Neural cell (in vitro differentiated cells): ENCODE measurements around the gene SNPH. TPM values are rescaled to one million over a fixed set of nuclear protein-coding genes. Genes with fewer than 3 reads are reported as not detected.

Source experiments
- H2AFZ ChIP-seq: fragments of 200-600, 300-800 bp; sonication (generic), shearing (Covaris generic); 2 replicates; pipeline ENCODE4 v1.6.0; 2014; ENCODE audit warnings: low read depth, mild to moderate bottlenecking, antibody characterized with exemption, low read length, moderate library complexity
- H3F3A ChIP-seq: fragments of 200-600 bp; shearing (Covaris generic); 2 replicates; pipeline ENCODE4 v1.6.1; 2016; ENCODE audit warnings: mild to moderate bottlenecking, moderate library complexity, mixed read lengths, antibody characterized with exemption, low read length; ENCODE audit not compliant: insufficient read depth, poor library complexity, severe bottlenecking
- H3K27ac ChIP-seq: fragments of 200-600, 300-800 bp; sonication (generic), shearing (Covaris generic); 2 replicates; pipeline ENCODE4 v1.5.1; 2014; ENCODE audit warnings: mild to moderate bottlenecking, low read length, moderate library complexity
- H3K27me3 ChIP-seq: fragments of 300-800, 200-600 bp; sonication (generic), shearing (Covaris generic); 2 replicates; pipeline ENCODE4 v1.6.0; 2014; ENCODE audit warnings: mild to moderate bottlenecking, low read depth, low read length, moderate library complexity; ENCODE audit not compliant: insufficient read depth
- H3K36me3 ChIP-seq: fragments of 300-800, 200-600 bp; sonication (generic), shearing (Covaris generic); 2 replicates; pipeline ENCODE4 v1.5.1; 2014; ENCODE audit warnings: mild to moderate bottlenecking, antibody characterized with exemption, low read length, moderate library complexity; ENCODE audit not compliant: insufficient read depth
- H3K4me2 ChIP-seq: fragments of 300-800, 200-600 bp; sonication (generic), shearing (Covaris generic); 2 replicates; pipeline ENCODE4 v1.6.0; 2014; ENCODE audit warnings: mild to moderate bottlenecking, low read length
- H3K4me3 ChIP-seq: fragments of 300-800, 200-600 bp; sonication (generic), shearing (Covaris generic); 2 replicates; pipeline ENCODE4 v1.5.1; 2014; ENCODE audit warnings: mild to moderate bottlenecking, low read length, moderate library complexity
- H3K79me2 ChIP-seq: fragments of 200-600 bp; shearing (Covaris generic); replicated peaks from 2 replicates; pipeline ENCODE4 v1.6.0; 2014; ENCODE audit warnings: mild to moderate bottlenecking, low read length, moderate library complexity; ENCODE audit not compliant: insufficient read depth
- H3K9ac ChIP-seq: fragments of 300-800, 200-600 bp; sonication (generic), shearing (Covaris generic); 2 replicates; pipeline ENCODE4 v1.6.1; 2016; ENCODE audit warnings: mild to moderate bottlenecking, low read length, mixed read lengths
- H3K9me2 ChIP-seq: fragments of 200-600 bp; shearing (Covaris generic); 2 replicates; pipeline ENCODE4 v1.6.1; 2016; ENCODE audit warnings: mild to moderate bottlenecking, low read length, mixed read lengths; ENCODE audit not compliant: insufficient read depth
- H3K9me3 ChIP-seq: fragments of 200-600, 300-800 bp; sonication (generic), shearing (Covaris generic); 2 replicates; pipeline ENCODE4 v1.6.1; 2016; ENCODE audit warnings: mild to moderate bottlenecking, mixed run types, low read length, moderate library complexity, mixed read lengths
- H4K20me1 ChIP-seq: fragments of 200-600 bp; shearing (Covaris generic); 2 replicates; pipeline ENCODE4 v1.6.1; 2016; ENCODE audit warnings: mild to moderate bottlenecking, mixed run types; ENCODE audit not compliant: insufficient read depth
- EP300 ChIP-seq: fragments of 450-650 bp; conservative IDR thresholded peaks from 2 replicates; pipeline ENCODE4 v1.6.1; 2014; ENCODE audit warnings: antibody characterized with exemption, mild to moderate bottlenecking, moderate library complexity; ENCODE audit not compliant: poor library complexity, severe bottlenecking
- EZH2 ChIP-seq: fragments of 200-600, 300-800 bp; shearing (Covaris generic), sonication (generic); IDR thresholded peaks from 2 replicates; pipeline ENCODE4 v1.6.1; 2014; ENCODE audit warnings: antibody characterized with exemption, low read length, borderline replicate concordance, mild to moderate bottlenecking; ENCODE audit not compliant: insufficient read depth, poor library complexity, severe bottlenecking
- MXI1 ChIP-seq: fragments of 450-650 bp; conservative IDR thresholded peaks from 2 replicates; pipeline ENCODE4 v1.6.1; 2014; ENCODE audit warnings: antibody characterized with exemption, mild to moderate bottlenecking; ENCODE audit not compliant: poor library complexity, severe bottlenecking
- POLR2AphosphoS5 ChIP-seq: IDR thresholded peaks from 2 replicates; pipeline ENCODE4 v1.6.1; 2012
- RAD21 ChIP-seq: fragments of 450-650 bp; conservative IDR thresholded peaks from 2 replicates; pipeline ENCODE4 v1.6.1; 2014; ENCODE audit warnings: antibody characterized with exemption, mild to moderate bottlenecking, moderate library complexity
- SMC3 ChIP-seq: fragments of 450-650 bp; conservative IDR thresholded peaks from 2 replicates; pipeline ENCODE4 v1.6.1; 2014; ENCODE audit warnings: antibody characterized with exemption, mild to moderate bottlenecking, moderate library complexity; ENCODE audit not compliant: poor library complexity
- TAF1 ChIP-seq: IDR thresholded peaks from 2 replicates; pipeline ENCODE4 v1.6.1; 2012; ENCODE audit warnings: low read depth
- polyA plus RNA-seq: library from polyadenylated mRNA; depleted of rRNA; stranded (reverse); fragments of >200 nt; gene quantifications from 2 replicates; pipeline ENCODE4 v1.2.3, GENCODE V29; 2014
- TF ChIP-seq, protein P1 (sequence below): fragments of 450-650 bp; IDR thresholded peaks from 2 replicates; pipeline ENCODE4 v1.5.1; 2014; ENCODE audit warnings: antibody characterized with exemption, mild to moderate bottlenecking, moderate library complexity; ENCODE audit not compliant: poor library complexity, severe bottlenecking
- TF ChIP-seq, protein P2 (sequence below): IDR thresholded peaks from 2 replicates; pipeline ENCODE4 v1.6.1; 2012; ENCODE audit warnings: borderline replicate concordance

The SNPH gene
- polyA plus RNA-seq, 1 donor from 2014 or later, result 25.6 TPM

DNA sequence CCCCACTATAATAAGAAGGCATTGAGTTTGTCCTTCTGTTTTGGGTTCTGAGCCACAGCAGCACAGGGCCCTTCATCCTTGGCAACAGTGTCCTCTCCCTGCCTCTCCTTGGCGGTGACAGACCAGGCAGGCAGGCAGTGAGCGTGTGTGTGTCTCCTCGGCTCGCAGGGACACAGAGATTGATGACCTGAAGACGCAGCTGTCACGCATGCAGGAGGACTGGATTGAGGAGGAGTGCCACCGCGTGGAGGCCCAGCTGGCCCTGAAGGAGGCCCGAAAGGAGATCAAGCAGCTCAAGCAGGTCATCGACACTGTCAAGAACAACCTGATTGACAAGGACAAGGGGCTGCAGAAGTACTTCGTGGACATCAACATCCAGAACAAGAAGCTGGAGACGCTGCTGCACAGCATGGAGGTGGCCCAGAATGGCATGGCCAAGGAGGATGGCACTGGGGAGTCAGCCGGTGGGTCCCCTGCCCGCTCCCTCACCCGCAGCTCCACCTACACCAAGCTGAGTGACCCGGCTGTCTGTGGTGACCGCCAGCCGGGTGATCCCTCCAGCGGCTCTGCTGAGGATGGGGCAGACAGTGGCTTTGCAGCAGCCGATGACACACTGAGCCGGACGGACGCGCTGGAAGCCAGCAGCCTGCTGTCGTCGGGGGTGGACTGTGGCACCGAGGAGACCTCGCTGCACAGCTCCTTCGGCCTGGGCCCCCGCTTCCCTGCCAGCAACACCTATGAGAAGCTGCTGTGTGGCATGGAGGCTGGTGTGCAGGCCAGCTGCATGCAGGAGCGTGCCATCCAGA is 38.8 kb downstream of the SNPH start:
- H3K4me2 ChIP-seq, result no peak overlapping the region
- TF ChIP-seq POLR2AphosphoS5 (no peak), EZH2 (no peak), SMC3 (no peak), TAF1 (no peak), EP300 (no peak), MXI1 (no peak), RAD21 (no peak)
- TF ChIP-seq, protein P1, sequence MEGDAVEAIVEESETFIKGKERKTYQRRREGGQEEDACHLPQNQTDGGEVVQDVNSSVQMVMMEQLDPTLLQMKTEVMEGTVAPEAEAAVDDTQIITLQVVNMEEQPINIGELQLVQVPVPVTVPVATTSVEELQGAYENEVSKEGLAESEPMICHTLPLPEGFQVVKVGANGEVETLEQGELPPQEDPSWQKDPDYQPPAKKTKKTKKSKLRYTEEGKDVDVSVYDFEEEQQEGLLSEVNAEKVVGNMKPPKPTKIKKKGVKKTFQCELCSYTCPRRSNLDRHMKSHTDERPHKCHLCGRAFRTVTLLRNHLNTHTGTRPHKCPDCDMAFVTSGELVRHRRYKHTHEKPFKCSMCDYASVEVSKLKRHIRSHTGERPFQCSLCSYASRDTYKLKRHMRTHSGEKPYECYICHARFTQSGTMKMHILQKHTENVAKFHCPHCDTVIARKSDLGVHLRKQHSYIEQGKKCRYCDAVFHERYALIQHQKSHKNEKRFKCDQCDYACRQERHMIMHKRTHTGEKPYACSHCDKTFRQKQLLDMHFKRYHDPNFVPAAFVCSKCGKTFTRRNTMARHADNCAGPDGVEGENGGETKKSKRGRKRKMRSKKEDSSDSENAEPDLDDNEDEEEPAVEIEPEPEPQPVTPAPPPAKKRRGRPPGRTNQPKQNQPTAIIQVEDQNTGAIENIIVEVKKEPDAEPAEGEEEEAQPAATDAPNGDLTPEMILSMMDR, result no peak
- TF ChIP-seq, protein P2, sequence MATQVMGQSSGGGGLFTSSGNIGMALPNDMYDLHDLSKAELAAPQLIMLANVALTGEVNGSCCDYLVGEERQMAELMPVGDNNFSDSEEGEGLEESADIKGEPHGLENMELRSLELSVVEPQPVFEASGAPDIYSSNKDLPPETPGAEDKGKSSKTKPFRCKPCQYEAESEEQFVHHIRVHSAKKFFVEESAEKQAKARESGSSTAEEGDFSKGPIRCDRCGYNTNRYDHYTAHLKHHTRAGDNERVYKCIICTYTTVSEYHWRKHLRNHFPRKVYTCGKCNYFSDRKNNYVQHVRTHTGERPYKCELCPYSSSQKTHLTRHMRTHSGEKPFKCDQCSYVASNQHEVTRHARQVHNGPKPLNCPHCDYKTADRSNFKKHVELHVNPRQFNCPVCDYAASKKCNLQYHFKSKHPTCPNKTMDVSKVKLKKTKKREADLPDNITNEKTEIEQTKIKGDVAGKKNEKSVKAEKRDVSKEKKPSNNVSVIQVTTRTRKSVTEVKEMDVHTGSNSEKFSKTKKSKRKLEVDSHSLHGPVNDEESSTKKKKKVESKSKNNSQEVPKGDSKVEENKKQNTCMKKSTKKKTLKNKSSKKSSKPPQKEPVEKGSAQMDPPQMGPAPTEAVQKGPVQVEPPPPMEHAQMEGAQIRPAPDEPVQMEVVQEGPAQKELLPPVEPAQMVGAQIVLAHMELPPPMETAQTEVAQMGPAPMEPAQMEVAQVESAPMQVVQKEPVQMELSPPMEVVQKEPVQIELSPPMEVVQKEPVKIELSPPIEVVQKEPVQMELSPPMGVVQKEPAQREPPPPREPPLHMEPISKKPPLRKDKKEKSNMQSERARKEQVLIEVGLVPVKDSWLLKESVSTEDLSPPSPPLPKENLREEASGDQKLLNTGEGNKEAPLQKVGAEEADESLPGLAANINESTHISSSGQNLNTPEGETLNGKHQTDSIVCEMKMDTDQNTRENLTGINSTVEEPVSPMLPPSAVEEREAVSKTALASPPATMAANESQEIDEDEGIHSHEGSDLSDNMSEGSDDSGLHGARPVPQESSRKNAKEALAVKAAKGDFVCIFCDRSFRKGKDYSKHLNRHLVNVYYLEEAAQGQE, result no peak
- no peaks in the 10 kb centered on the region for H3F3A ChIP-seq
- H3K9me3 ChIP-seq, result no peaks in the 10 kb centered on the region
- H4K20me1 ChIP-seq, result no peaks in the 10 kb centered on the region
- no peak overlapping the region for H3K27ac ChIP-seq
- H3K9me2 ChIP-seq, result no peaks in the 10 kb centered on the region
- no peak overlapping the region for H2AFZ ChIP-seq
- H3K9ac ChIP-seq, result no peak overlapping the region
- H3K79me2 ChIP-seq, result no peaks in the 10 kb centered on the region
- H3K27me3 ChIP-seq, result no peaks in the 10 kb centered on the region
- H3K4me3 ChIP-seq, result no peak overlapping the region
- H3K36me3 ChIP-seq, result no peaks in the 10 kb centered on the region

DNA sequence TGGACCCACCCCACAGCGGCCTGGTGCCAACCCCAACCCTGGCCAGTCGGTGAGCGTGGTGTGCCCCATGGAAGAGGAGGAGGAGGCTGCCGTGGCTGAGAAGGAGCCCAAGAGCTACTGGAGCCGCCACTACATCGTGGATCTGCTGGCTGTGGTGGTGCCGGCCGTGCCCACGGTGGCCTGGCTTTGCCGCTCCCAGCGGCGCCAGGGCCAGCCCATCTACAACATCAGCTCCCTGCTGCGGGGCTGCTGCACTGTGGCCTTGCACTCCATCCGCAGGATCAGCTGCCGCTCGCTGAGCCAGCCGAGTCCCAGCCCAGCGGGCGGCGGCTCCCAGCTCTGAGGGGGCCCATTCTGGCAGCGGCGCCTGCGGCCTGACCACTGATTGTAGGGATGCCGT is 39.6 kb downstream of the SNPH start:
- Histone ChIP-seq H3K27ac (no peak overlapping the region), H3K4me2 (no peak overlapping the region)

More for the DNA sequence above, 39.6 kb downstream of the SNPH start:
- Histone ChIP-seq H3K79me2 (no peaks in the 10 kb centered on the region), H3K36me3 (no peaks in the 10 kb centered on the region), H3K4me3 (no peak overlapping the region), H3K9me2 (no peaks in the 10 kb centered on the region), H3K9ac (no peak overlapping the region), H3K9me3 (no peaks in the 10 kb centered on the region), H4K20me1 (no peaks in the 10 kb centered on the region), H2AFZ (no peak overlapping the region), H3K27me3 (no peaks in the 10 kb centered on the region), H3F3A (no peaks in the 10 kb centered on the region)
- TF ChIP-seq, protein P2, result no peak
- TF ChIP-seq MXI1, result no peak
- TF ChIP-seq EZH2, result no peak
- no peak for TF ChIP-seq EP300
- no peak for TF ChIP-seq TAF1
- TF ChIP-seq RAD21, result no peak
- no peak for TF ChIP-seq POLR2AphosphoS5
- no peak for TF ChIP-seq SMC3
- TF ChIP-seq, protein P1, result no peak
